Astrocyte of the cerebellum (primary cell): ENCODE data around the gene KRT83.
A peak's percentile ranks its signal among the peaks of the same experiment; 100 is the strongest.

ENCODE experiments used
- DNase-seq: peaks from one replicate; pipeline ENCODE4 v3.0.0-alpha.2; 2011; ENCODE audit warnings: low read depth
- H3K4me3 ChIP-seq: 2 replicates; pipeline ENCODE4 v1.5.1; 2011; ENCODE audit warnings: mild to moderate bottlenecking, low read depth, low read length, moderate library complexity
- in situ Hi-C: cut with HindIII; loops from 2 replicates; pipeline ENCODE4 v1.10.0; 2017; ENCODE audit warnings: low sequenced_read_pairs
- TF ChIP-seq, protein P1 (sequence below): IDR thresholded peaks from 2 replicates; pipeline ENCODE4 v1.5.1; 2012; ENCODE audit warnings: low read length, low read depth, moderate library complexity, mild to moderate bottlenecking; ENCODE audit errors: missing control alignments

Gene KRT83

DNA sequence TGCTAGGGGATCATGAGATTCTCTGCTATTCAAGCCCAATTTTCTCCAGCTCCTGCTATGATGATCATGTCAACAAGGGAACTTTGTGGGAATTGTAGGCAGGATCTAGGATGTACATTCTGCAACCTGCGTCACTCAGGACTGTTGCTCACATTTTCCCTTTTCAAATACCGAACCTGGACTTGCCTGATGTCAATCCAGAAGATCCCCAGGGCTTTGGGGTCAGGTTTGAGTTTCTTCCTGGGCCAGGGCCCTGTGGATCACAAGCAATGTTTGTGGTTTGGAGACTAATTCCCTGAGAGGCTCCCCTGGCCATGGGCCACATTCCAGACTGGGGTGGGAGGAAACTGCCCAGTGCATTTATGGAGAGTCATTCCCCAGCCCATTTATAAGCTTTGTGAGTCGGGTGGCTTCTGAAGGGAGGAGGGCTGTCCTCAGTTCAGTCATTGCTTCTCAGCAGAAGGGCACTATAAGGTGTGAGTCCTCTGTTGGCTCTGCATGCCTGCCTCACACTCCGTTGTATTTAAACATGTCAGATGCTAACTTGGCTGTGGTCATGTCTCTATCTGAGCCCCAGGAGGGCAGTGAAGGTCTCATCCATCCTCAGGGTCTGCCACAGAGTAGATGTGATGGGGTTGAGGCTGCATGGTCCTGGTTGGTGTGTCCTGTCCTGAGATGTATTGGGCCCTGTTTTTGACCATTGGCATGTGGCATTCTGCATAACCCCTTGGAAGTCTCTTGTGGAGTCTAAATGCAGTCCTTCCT is 40.2 kb downstream of the KRT83 start:
- TF ChIP-seq, protein P1, sequence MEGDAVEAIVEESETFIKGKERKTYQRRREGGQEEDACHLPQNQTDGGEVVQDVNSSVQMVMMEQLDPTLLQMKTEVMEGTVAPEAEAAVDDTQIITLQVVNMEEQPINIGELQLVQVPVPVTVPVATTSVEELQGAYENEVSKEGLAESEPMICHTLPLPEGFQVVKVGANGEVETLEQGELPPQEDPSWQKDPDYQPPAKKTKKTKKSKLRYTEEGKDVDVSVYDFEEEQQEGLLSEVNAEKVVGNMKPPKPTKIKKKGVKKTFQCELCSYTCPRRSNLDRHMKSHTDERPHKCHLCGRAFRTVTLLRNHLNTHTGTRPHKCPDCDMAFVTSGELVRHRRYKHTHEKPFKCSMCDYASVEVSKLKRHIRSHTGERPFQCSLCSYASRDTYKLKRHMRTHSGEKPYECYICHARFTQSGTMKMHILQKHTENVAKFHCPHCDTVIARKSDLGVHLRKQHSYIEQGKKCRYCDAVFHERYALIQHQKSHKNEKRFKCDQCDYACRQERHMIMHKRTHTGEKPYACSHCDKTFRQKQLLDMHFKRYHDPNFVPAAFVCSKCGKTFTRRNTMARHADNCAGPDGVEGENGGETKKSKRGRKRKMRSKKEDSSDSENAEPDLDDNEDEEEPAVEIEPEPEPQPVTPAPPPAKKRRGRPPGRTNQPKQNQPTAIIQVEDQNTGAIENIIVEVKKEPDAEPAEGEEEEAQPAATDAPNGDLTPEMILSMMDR, result no peak
- peak; percentile 96 for DNase-seq
- in situ Hi-C loops, result loop anchor here (5.0 kb wide), 1 partner anchor 69 kb away; no protein-coding TSS in a partner anchor
- H3K4me3 ChIP-seq, result no peak overlapping the region

DNA sequence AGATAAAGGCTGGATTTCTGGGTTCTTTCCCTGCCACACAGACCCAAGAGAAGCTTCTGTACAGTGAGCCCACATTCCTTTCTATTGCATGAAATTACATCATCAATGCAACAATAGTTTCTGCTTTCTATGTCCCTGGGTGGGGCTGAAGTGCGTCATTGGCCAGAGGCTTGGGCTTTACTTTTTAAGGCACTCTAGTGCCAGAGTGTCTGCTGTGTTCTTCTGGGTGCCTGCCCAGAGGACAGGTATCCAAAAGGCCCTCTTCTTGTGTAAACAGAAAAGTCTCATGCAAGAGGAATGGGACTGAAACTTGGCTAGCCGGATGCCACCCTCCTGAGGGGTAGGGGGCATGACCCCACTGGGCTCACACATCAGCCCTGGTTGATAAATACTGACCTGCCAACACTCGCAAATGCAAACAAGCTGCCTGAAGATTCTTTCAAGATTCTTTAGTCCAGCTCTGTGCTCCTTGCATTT is 40.8 kb downstream of the KRT83 start:
- in situ Hi-C loops, result loop anchor here (5.0 kb wide), 1 partner anchor 68 kb away; no protein-coding TSS in a partner anchor
- TF ChIP-seq, protein P1, result no peak
- peak; percentile 83 for DNase-seq
- H3K4me3 ChIP-seq, result no peak overlapping the region

DNA sequence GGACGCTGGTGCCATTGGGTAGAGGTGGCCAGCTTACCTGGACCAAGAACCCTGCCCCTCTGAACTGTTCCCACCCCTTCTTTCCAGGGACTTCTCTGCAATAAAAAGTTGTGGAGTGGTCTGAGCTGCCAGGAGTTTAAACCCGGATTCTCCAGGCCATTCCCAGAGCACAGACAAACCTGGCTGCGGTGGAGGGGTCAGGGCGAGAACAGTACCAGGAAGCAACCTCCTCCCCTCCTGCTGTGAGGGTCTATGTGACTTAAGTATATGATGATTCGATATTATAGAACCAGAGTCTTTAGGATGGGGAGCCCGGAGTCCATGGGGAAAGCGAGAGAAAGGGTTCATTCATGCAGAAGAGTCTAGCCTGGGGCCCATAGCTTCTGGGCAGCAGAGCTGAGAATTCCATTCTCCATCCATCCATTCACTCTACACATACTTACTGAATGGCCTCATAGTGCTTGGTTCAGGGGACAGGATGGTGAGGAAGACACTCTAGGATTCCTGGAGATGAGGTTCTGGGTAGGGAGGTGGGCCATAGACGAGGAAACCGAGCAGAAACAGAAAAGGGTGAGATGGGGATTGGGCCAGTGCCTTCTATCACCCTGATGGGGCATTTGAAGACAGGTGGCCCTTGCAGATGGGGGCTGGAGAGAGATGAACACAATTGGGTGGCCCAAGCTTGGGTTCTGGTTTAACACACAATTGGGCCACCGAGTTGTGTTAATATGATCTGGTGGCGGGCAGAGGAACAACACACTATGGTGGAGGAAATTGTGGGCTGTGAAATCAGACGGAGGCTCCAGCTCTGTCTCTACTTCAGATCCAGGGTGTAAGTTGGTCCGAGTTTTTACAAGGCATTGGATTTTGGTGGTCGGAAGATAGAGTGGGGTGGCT is 41.5 kb downstream of the KRT83 start:
- DNase-seq, result no peak
- no peak overlapping the region for H3K4me3 ChIP-seq
- in situ Hi-C loops, result loop anchor here (5.0 kb wide), 1 partner anchor 67 kb away; no protein-coding TSS in a partner anchor
- TF ChIP-seq, protein P1, result no peak

DNA sequence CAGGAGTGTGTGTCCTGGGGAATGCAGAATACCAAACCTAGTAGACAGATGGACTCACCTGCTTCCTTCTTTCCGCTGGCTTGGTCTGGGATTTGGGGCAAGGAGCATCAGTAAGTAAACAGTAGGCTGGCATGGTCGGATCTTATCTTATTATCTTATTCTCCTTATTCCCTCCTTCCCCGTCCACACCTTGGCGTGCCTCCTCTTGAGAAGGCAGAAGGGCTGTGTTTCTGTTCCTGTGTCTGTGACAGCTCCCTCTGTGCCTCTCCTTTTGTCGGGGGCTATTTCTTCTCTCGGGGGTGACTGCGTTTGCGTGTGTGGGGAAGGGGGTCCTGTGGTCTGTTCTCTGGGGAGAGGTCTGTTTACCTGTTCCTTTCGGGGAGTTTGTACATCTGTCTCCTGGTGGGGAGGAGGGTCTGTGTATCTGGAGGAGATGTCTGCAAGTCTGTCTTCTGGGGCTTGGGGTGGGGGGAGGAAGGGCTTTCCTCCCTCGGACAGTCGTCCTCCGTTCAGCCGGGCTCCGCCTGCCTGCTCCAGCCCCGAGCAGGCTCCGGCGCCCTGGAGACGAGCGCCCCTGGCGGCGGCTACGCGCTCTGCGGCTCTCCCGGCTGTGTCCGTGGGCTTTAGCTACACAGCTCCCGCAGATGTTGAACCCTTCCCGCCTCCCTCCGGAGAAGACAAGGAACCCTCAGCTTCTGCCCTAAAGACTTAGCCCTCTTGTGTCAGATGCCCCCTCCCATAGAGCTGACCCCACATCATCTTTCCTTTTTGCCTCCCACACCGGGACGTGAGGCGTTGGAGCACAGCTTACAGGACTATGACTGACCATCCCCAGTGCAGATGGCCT is 42.4 kb downstream of the KRT83 start:
- TF ChIP-seq, protein P1, result peak; percentile 100
- DNase-seq, result no peak
- in situ Hi-C loops, result no loop called here
- H3K4me3 ChIP-seq, result peak overlapping the region; percentile 14

DNA sequence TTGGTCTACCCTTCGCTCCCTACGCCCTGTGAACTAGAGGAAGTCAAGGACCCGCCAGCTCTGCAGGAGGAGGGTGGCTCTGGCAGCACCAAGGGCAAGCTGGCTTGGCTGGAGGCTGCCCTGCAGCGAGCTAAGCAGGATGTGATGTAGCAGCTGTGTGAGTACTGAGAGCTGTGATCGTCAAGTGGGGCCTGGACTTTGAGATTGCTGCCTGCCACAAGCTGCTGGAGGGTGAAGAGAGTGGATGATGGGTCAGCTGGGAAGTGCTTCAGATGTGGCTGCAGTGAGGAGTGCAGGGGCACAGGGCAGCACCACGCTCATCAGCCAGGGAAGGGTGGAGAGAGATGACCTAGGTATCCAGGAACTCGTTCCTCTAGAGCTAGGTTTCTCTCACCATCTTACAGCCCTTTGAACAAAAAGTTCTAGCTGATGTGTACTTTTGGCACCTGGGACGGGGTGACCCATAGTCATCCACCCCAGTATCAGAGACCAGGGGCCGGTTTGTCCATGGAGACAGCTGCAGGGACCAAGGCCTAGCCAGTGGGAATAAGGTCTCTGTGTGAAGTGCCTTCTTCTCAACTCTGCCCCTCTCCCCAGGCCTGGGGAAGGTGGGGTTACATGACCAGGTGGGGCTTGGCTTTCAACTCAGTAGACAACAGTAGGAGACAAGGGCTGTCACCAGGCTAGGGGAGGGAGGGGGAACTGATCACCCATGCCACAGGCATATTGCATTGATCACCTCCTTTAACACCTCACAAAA is 43.5 kb downstream of the KRT83 start:
- DNase-seq, result no peak
- in situ Hi-C loops, result no loop called here
- H3K4me3 ChIP-seq, result no peak overlapping the region
- TF ChIP-seq, protein P1, result no peak
